ENCODE measurements around the gene PCNX3.

PCNX3 gene

GRCh38 chr11:65580756-65581155, 34.8 kb upstream of the PCNX3 start:
- DNase-seq = no peak

- no peak for DNase-seq
Measured at GRCh38 chr11:65581928-65582327, 33.6 kb upstream of the PCNX3 start.

GRCh38 chr11:65583589-65583988, 32.0 kb upstream of the PCNX3 start:
- DNase-seq = no peak

GRCh38 chr11:65584106-65584505, 31.5 kb upstream of the PCNX3 start:
- DNase-seq = no peak

- DNase-seq = peak; percentile 34
Measured at GRCh38 chr11:65584723-65585171, 30.8 kb upstream of the PCNX3 start.

GRCh38 chr11:65585396-65586246, 30.0 kb upstream of the PCNX3 start:
- DNase-seq = peak; percentile 41

GRCh38 chr11:65586247-65586630, 29.3 kb upstream of the PCNX3 start:
- no peak for DNase-seq

- no peak for DNase-seq
Measured at GRCh38 chr11:65586676-65587075, 28.9 kb upstream of the PCNX3 start.

GRCh38 chr11:65588199-65589054, 27.1 kb upstream of the PCNX3 start:
- DNase-seq = peak; percentile 23

GRCh38 chr11:65589444-65590239, 25.9 kb upstream of the PCNX3 start:
- DNase-seq = no peak

- peak; percentile 42 for DNase-seq
Measured at GRCh38 chr11:65590240-65590738, 25.3 kb upstream of the PCNX3 start.

- DNase-seq = no peak
Measured at GRCh38 chr11:65591939-65592857, 23.4 kb upstream of the PCNX3 start.

GRCh38 chr11:65592858-65593517, 22.6 kb upstream of the PCNX3 start:
- DNase-seq = no peak

- no peak for DNase-seq
Measured at GRCh38 chr11:65593518-65594414, 21.8 kb upstream of the PCNX3 start.

GRCh38 chr11:65595131-65595530, 20.4 kb upstream of the PCNX3 start:
- no peak for DNase-seq

- DNase-seq = no peak
Measured at GRCh38 chr11:65595543-65596281, 19.9 kb upstream of the PCNX3 start, which contains the start of gene KCNK7. Gene KCNK7, minus strand, starts transcription at chr11:65595800. Its CDS starts 28 bp downstream, at chr11:65595772.

GRCh38 chr11:65596520-65596919, 19.1 kb upstream of the PCNX3 start:
- DNase-seq = no peak

GRCh38 chr11:65598258-65598699, 17.3 kb upstream of the PCNX3 start:
- DNase-seq = no peak

All from NCI-H345 (cell line).